HFFc6 (cell line): ENCODE results near the gene IFNA6. TPM values are rescaled to one million over a fixed set of nuclear protein-coding genes. Genes with fewer than 3 reads are reported as not detected.

Experiments
- DNase-seq: peaks from one replicate; pipeline ENCODE4 v3.0.0-alpha.2; 2018
- H3K27ac Mint-ChIP-seq: 2 replicates; pipeline ENCODE4 v1.8.0; 2020; ENCODE audit warnings: mild to moderate bottlenecking, mixed read lengths
- H3K27me3 Mint-ChIP-seq: 2 replicates; pipeline ENCODE4 v1.8.0; 2021; ENCODE audit warnings: mild to moderate bottlenecking, moderate library complexity, mixed read lengths; ENCODE audit not compliant: insufficient read depth
- H3K36me3 Mint-ChIP-seq: 2 replicates; pipeline ENCODE4 v1.8.0; 2021; ENCODE audit warnings: low read depth, mixed read lengths
- H3K4me1 Mint-ChIP-seq: 2 replicates; pipeline ENCODE4 v1.8.0; 2020; ENCODE audit warnings: low read depth, mixed read lengths
- H3K4me3 Mint-ChIP-seq: 2 replicates; pipeline ENCODE4 v1.8.0; 2020; ENCODE audit warnings: mild to moderate bottlenecking, moderate library complexity, mixed read lengths
- H3K9me3 Mint-ChIP-seq: 2 replicates; pipeline ENCODE4 v1.8.0; 2020; ENCODE audit warnings: mild to moderate bottlenecking, mixed read lengths
- total RNA-seq, 6 experiments: library from RNA; stranded (reverse); fragmentation: NEBNext Ultra II Directional; extraction: Animal tissue kit (Norgen Biotek cat#: 25700); gene quantifications; 2 replicates in 1 of 6; 3 replicates in 5 of 6; pipeline ENCODE4 v1.2.3, GENCODE V29; 2021
- TF ChIP-seq, protein P1 (sequence below): fragments of 200-600 bp; sonication (generic); IDR thresholded peaks from 2 replicates; pipeline ENCODE4 v1.5.0; 2021; ENCODE audit warnings: antibody characterized with exemption, mild to moderate bottlenecking

IFNA6 gene
- total RNA-seq, 6 experiments from 2014 or later: not detected

DNA sequence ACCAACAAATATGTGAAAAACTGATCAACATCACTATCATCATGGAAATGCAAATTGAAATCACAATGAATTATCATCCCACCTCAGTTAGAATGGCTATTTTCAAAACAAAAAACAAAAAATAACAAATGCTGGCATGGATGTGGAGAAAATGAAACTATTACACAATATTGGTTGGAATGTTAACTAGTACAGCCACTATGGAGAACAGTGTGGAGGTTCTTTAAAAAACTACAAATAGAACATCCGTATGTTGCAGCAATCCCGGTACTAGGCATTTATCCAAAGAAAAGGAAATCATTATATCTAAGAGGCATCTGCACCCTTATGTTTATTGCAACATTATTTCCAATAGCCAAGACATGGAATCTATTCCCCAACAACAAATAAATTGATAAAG is 36.5 kb downstream of the IFNA6 start:
- peaks cover 4% of the 10 kb centered on the region; the same call in 1 of the 2 replicates for H3K4me1 Mint-ChIP-seq
- peaks cover 2% of the 10 kb centered on the region for H3K27me3 Mint-ChIP-seq

DNA sequence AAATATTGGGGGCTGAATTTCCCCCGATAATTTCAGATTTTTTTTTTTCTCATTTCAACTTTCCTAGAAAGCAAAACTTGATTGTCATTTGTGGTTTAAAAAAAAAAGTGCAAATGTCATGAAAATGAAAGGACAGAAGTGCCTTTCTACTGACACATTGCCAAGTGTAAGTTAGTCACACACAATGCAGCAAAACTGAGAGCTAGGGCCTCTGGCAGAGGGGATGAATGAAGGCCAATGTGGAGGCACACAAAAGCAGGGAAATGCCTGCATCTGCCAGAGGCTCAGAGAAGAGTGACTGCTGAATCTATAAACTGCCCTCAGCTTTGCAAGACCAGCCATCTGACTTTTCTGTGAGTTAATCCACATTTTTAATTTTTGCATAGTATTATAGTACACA is 38.8 kb downstream of the IFNA6 start:
- Mint-ChIP-seq H3K36me3 (no peaks in the 10 kb centered on the region), H3K27me3 (peaks cover 8% of the 10 kb centered on the region), H3K4me3 (no peak overlapping the region), H3K9me3 (peaks cover 4% of the 10 kb centered on the region; the same call in 1 of the 2 replicates), H3K27ac (no peak overlapping the region), H3K4me1 (no peaks in the 10 kb centered on the region)
- TF ChIP-seq, protein P1, sequence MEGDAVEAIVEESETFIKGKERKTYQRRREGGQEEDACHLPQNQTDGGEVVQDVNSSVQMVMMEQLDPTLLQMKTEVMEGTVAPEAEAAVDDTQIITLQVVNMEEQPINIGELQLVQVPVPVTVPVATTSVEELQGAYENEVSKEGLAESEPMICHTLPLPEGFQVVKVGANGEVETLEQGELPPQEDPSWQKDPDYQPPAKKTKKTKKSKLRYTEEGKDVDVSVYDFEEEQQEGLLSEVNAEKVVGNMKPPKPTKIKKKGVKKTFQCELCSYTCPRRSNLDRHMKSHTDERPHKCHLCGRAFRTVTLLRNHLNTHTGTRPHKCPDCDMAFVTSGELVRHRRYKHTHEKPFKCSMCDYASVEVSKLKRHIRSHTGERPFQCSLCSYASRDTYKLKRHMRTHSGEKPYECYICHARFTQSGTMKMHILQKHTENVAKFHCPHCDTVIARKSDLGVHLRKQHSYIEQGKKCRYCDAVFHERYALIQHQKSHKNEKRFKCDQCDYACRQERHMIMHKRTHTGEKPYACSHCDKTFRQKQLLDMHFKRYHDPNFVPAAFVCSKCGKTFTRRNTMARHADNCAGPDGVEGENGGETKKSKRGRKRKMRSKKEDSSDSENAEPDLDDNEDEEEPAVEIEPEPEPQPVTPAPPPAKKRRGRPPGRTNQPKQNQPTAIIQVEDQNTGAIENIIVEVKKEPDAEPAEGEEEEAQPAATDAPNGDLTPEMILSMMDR: no peak
- no peak for DNase-seq

More for the DNA sequence above, 36.5 kb downstream of the IFNA6 start:
- Mint-ChIP-seq H3K4me3 (no peak overlapping the region), H3K27ac (no peak overlapping the region), H3K9me3 (peaks cover 4% of the 10 kb centered on the region; the same call in 1 of the 2 replicates), H3K36me3 (no peaks in the 10 kb centered on the region)
- TF ChIP-seq, protein P1: no peak
- no peak for DNase-seq

DNA sequence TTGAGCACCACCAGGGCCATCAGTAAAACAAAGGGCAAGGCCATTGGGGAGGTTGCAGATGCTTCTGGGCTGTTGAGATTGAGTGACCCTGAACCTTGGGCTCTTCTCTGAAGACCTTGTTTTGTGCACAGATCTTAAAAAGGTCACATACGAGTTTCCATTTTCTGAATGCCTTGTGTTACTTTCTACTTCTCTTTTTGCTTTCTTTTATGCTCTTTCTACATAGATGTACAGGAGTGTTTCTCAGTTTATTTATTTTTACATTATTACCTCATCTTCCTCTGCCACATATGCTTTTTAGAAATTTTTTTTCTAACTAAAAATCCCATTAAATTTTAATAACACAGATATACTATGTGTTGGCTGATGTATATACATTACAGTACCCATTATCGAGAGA is 45.5 kb downstream of the IFNA6 start, which contains the start of gene IFNA5:
IFNA5 (minus strand) TSS at position 101 of the 400 bp plus-strand sequence; CDS start at position 44, 57 bp downstream.
- H3K27ac Mint-ChIP-seq: no peak within 1 kb of the TSS
- TF ChIP-seq, protein P1: no peak
- H3K27me3 Mint-ChIP-seq: peaks cover 17% of the 10 kb centered on the region
- no peak within 1 kb of the TSS for H3K4me3 Mint-ChIP-seq
- H3K9me3 Mint-ChIP-seq: no peaks in the 10 kb centered on the region
- no peaks in the 10 kb centered on the region for H3K4me1 Mint-ChIP-seq
- no peaks in the 10 kb centered on the region for H3K36me3 Mint-ChIP-seq
- no peak for DNase-seq

Other genes starting within 250 kb of the IFNA6 start
- not detected for gene IFNW1, start 209.1 kb downstream of the IFNA6 start, total RNA-seq
- not detected for gene IFNA21, start 184.2 kb downstream of the IFNA6 start, total RNA-seq
- gene IFNA4, start 163.3 kb downstream of the IFNA6 start, total RNA-seq: not detected
- not detected for gene IFNA7, start 148.7 kb downstream of the IFNA6 start, total RNA-seq
- not detected for gene IFNA10, start 143.7 kb downstream of the IFNA6 start, total RNA-seq
- gene IFNA16, start 133.6 kb downstream of the IFNA6 start, total RNA-seq: not detected
- gene IFNA17, start 122.7 kb downstream of the IFNA6 start, total RNA-seq: not detected
- not detected for gene IFNA14, start 110.9 kb downstream of the IFNA6 start, total RNA-seq
- not detected for gene IFNA5, start 45.6 kb downstream of the IFNA6 start, total RNA-seq
- gene KLHL9, start 15.5 kb downstream of the IFNA6 start, total RNA-seq: 10 to 100 TPM; 25.7 to 32.2 (median 29.9) TPM
- gene IFNA13, start 17.2 kb upstream of the IFNA6 start, total RNA-seq: not detected
- gene IFNA2, start 34.5 kb upstream of the IFNA6 start, total RNA-seq: not detected
- gene IFNA8, start 58.2 kb upstream of the IFNA6 start, total RNA-seq: not detected
- gene IFNA1, start 89.6 kb upstream of the IFNA6 start, total RNA-seq: not detected
- gene IFNE, start 131.4 kb upstream of the IFNA6 start, total RNA-seq: 1 to 10 TPM in 3 of 6 experiments, under 1 TPM in 3; 0.74 to 2.3 (median 0.93) TPM